PC-9 (cell line): ENCODE measurements around the gene CD226.
"Not testable (repeated sequence)": the region's sequence is repeated elsewhere in the genome, so short reads cannot be mapped to it uniquely, and the experiment has no call there.

ENCODE experiments used
- CTCF ChIP-seq: fragments of 200-600 bp; sonication (generic); conservative IDR thresholded peaks from 2 replicates; pipeline ENCODE4 v1.6.1; 2017; ENCODE audit warnings: mixed run types, antibody characterized with exemption, mild to moderate bottlenecking, moderate library complexity
- EZH2 ChIP-seq: fragments of 200-600 bp; sonication (generic); IDR thresholded peaks from 2 replicates; pipeline ENCODE4 v1.8.0; 2017; ENCODE audit warnings: antibody characterized with exemption, low read depth

GRCh38 chr18:69899154-69899923, 48.3 kb downstream of the CD226 start:
- TF ChIP-seq CTCF, EZH2: not testable (repeated sequence)
